AG04450 (cell line): Measurements from ENCODE around the gene KNDC1. TPM values are rescaled to one million over a fixed set of nuclear protein-coding genes. Genes with fewer than 3 reads are reported as not detected.

Source experiments
- CTCF ChIA-PET: fragments of 300-600, 350-600 bp; formaldehyde crosslinking; extraction: SDS; loops from one replicate; lab custom pipeline; 2022; ENCODE audit warnings: antibody characterized with exemption, inconsistent platforms; lab: Charles Lee
- POLR2A ChIA-PET: fragments of 350-600 bp; formaldehyde crosslinking; extraction: SDS; loops from one replicate; lab custom pipeline; 2021; ENCODE audit warnings: antibody characterized with exemption, inconsistent platforms; lab: Yijun Ruan, JAX
- DNase-seq: peaks from one replicate; pipeline ENCODE4 v3.0.0-alpha.2; 2011; ENCODE audit warnings: low read depth, low spot score
- H3K27ac ChIP-seq: one replicate; pipeline ENCODE4 v1.5.1; 2012; ENCODE audit warnings: low read depth, low read length, control low read depth
- H3K27me3 ChIP-seq: one replicate; pipeline ENCODE4 v1.6.0; 2012; ENCODE audit warnings: low read length; ENCODE audit not compliant: control insufficient read depth, insufficient read depth
- H3K4me3 ChIP-seq: 2 replicates; pipeline ENCODE4 v1.5.1; 2011; ENCODE audit warnings: mild to moderate bottlenecking, low read depth, low read length, control low read depth
- H3K9me3 ChIP-seq: 2 replicates; pipeline ENCODE4 v1.5.1; 2012; ENCODE audit warnings: low read length; ENCODE audit not compliant: control insufficient read depth, insufficient read depth
- polyA plus RNA-seq: library from polyadenylated mRNA; depleted of rRNA; stranded (reverse); fragments of >200 nt; gene quantifications from 2 replicates; pipeline ENCODE4 v1.2.3, GENCODE V29; 2011
- TF ChIP-seq, protein P1 (sequence below): IDR thresholded peaks from 2 replicates; pipeline ENCODE4 v1.5.1; 2011; ENCODE audit warnings: low read depth, low read length, control low read depth, inconsistent platforms

KNDC1 gene
- polyA plus RNA-seq, 1 experiment = 0.46 TPM

DNA sequence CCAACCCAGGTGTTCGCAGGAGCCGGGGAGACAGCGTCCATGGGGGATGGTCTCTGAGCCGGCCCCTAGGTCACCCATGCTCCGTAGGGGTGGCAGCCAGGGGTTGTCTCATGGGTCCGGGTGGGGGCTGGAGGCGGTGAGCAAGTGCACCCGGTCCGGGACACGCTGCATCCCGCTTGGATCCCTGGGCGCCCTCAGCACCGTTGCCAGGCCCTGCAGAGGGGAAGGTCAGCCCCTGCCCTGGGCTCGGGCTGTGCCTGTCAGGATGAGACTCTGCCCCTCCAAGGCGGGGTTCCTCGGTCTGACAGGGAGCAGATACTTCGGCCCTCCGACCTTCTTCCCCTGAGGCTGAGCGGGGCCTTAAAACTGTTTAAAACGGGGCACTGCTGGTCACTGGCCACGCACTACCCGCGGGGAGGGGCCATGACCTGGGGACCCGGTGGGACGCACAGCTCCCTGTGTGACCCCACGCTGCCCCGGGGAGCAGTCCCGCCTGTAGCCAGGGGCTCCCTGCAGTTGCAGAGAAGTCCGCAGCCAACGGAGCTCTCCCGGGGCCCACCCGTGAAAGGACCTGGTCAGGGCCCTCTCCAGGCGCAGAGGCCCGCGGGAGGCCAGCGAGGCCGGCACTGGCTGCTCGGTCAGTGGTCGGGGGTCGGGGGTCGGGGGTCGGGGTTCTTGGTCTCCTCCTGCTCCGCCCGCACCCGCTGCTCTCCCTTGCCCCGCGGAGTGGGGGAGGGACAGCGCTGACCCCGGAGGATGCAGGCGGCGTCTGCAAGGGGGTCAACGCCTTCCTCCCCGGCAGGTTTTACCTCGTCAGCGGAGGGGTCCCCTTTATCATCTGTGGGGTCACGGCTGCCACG lies 33.4 kb upstream of the KNDC1 start:
- peaks cover 83% of the 10 kb centered on the region for H3K9me3 ChIP-seq

DNA sequence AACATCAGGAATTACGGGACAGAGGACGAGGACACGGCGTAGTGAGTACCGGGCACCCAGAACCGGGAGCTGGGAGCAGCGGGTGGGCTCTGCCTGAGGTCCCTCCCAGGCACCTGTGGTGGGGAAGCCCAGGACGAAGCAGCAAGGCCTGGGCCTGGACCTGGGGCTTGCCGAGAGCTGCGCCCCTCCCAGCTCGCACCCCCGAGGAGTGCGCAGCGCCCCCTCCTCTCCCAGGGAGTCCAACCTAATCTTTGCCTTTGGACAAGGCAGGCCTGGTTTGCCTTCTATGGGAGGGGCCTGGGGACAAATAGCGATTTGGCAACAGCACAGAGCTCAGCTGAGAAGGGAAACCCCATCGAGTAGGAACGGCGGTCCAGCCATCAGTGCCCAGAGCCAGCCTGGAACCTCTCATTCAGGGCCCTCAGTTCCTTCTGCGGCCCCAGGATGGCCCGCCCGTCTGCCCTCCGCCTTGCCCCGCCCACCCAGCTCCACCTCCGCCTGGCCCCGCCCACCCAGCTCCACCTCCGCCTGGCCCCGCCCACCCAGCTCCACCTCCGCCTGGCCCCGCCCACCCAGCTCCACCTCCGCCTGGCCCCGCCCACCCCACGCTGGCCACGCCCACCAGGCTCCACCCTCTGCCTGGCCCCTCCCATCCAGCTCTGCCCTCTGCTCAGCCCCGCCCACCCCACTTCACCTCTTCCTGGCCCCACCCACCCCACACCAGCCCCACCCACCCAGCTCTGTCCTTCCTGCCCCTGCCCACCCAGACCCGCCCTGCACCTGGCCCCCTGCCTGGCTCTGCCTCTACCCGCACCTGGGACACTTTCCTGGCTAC lies 32.5 kb upstream of the KNDC1 start:
- no peak overlapping the region for H3K4me3 ChIP-seq
- ChIA-PET CTCF (no interaction called here), POLR2A (no interaction called here)
- TF ChIP-seq, protein P1, sequence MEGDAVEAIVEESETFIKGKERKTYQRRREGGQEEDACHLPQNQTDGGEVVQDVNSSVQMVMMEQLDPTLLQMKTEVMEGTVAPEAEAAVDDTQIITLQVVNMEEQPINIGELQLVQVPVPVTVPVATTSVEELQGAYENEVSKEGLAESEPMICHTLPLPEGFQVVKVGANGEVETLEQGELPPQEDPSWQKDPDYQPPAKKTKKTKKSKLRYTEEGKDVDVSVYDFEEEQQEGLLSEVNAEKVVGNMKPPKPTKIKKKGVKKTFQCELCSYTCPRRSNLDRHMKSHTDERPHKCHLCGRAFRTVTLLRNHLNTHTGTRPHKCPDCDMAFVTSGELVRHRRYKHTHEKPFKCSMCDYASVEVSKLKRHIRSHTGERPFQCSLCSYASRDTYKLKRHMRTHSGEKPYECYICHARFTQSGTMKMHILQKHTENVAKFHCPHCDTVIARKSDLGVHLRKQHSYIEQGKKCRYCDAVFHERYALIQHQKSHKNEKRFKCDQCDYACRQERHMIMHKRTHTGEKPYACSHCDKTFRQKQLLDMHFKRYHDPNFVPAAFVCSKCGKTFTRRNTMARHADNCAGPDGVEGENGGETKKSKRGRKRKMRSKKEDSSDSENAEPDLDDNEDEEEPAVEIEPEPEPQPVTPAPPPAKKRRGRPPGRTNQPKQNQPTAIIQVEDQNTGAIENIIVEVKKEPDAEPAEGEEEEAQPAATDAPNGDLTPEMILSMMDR = no peak
- DNase-seq = no peak
- peaks cover 82% of the 10 kb centered on the region for H3K9me3 ChIP-seq
- H3K27ac ChIP-seq = no peak overlapping the region
- H3K27me3 ChIP-seq = no peaks in the 10 kb centered on the region

More for the DNA sequence above, 33.4 kb upstream of the KNDC1 start:
- Histone ChIP-seq H3K4me3 (no peak overlapping the region), H3K27ac (no peak overlapping the region), H3K27me3 (no peaks in the 10 kb centered on the region)
- DNase-seq = no peak
- ChIA-PET CTCF (no interaction called here), POLR2A (no interaction called here)
- TF ChIP-seq, protein P1 = no peak

DNA sequence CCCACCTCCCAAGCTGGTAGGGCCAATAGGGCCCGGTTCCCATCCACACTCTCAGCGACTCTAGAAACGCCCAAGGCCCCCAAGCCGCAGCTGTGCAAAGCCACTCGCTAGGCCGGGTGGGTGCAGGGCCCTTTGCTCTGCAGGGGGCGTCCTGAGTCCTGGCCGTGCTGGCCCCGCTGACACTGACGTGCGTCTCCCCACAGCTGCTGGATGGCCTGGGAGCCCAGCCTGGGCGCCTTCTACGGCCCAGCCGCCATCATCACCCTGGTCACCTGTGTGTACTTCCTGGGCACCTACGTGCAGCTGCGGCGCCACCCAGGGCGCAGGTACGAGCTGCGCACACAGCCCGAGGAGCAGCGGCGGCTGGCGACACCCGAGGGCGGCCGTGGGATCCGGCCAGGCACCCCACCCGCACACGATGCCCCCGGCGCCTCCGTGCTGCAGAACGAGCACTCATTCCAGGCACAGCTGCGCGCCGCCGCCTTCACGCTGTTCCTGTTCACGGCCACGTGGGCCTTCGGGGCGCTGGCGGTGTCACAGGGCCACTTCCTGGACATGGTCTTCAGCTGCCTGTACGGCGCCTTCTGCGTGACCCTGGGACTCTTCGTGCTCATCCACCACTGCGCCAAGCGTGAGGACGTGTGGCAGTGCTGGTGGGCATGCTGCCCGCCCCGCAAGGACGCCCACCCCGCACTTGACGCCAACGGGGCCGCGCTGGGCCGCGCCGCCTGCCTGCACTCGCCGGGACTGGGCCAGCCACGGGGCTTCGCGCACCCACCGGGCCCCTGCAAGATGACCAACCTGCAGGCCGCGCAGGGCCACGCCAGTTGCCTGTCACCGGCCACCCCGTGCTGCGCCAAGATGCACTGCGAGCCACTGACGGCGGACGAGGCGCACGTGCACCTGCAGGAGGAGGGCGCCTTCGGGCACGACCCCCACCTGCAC lies 31.6 kb upstream of the KNDC1 start:
- H3K27ac ChIP-seq = no peak overlapping the region
- CTCF ChIA-PET = no interaction called here
- H3K27me3 ChIP-seq = no peaks in the 10 kb centered on the region
- DNase-seq = no peak
- POLR2A ChIA-PET = no interaction called here
- H3K4me3 ChIP-seq = no peak overlapping the region
- TF ChIP-seq, protein P1 = no peak
- peaks cover 73% of the 10 kb centered on the region for H3K9me3 ChIP-seq

DNA sequence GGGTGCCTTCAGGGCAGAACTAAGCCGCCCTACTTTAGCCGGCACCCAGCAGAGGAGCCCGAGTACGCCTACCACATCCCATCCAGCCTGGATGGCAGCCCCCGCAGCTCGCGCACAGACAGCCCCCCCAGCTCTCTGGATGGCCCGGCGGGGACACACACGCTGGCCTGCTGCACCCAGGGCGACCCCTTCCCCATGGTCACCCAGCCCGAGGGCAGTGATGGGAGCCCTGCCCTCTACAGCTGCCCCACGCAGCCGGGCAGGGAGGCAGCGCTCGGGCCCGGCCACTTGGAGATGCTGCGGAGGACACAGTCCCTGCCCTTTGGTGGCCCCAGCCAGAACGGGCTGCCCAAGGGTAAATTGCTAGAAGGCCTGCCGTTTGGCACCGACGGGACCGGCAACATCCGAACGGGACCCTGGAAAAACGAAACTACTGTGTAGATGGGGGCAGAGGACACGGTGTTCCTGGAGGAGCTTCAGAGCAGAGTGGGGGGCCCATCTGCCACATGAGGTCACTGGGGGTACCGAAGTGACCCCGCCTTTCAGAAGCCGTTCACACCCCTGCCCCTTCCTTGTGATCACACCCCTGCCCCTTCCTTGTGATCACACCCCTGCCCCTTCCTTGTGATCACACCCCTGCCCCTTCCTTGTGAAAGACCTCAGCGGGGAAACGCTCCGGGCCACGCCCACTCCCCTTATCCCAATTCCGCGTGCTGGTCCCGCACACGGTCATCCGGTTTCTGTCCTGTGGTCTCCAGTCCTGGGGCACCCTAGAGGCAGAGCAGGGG lies 30.8 kb upstream of the KNDC1 start:
- no peak overlapping the region for H3K27ac ChIP-seq
- TF ChIP-seq, protein P1 = no peak
- ChIA-PET CTCF (no interaction called here), POLR2A (no interaction called here)
- H3K4me3 ChIP-seq = no peak overlapping the region
- peaks cover 69% of the 10 kb centered on the region for H3K9me3 ChIP-seq
- H3K27me3 ChIP-seq = no peaks in the 10 kb centered on the region
- no peak for DNase-seq
